H1 (cell line): ENCODE measurements around the gene KLK10. TPM values are rescaled to one million over a fixed set of nuclear protein-coding genes. Genes with fewer than 3 reads are reported as not detected.

Source experiments
- CTCF ChIA-PET: fragments of 300-600 bp; sonication (Branson Sonifier 250); formaldehyde crosslinking; loops from one replicate; lab custom pipeline; 2021; ENCODE audit not compliant: partially characterized antibody; lab: Charles Lee
- POLR2A ChIA-PET: fragments of 300-600 bp; sonication (Branson Sonifier 250); formaldehyde crosslinking; loops from one replicate; lab custom pipeline; 2021; ENCODE audit warnings: inconsistent platforms; ENCODE audit not compliant: partially characterized antibody; lab: Charles Lee
- DNase-seq, 2 experiments: peaks; one replicate each; pipeline versions ENCODE4 v3.0.0 to v3.0.0-alpha.2; 2010 to 2022; ENCODE audit warnings: low spot score in 2 of 2, low read depth in 1 of 2, mixed read lengths in 1 of 2
- FAIRE-seq: peaks from 2 replicates; lab custom pipeline; 2011; peaks lifted over from hg19 to GRCh38; lab: Jason Lieb, UNC
- H2AFZ ChIP-seq: 2 replicates; pipeline ENCODE4 v1.8.1; 2012; ENCODE audit warnings: low read length, inconsistent platforms
- H2AK5ac ChIP-seq: 2 replicates; pipeline ENCODE4 v1.6.1; 2013; ENCODE audit warnings: low read depth, low read length
- H2BK120ac ChIP-seq: replicated peaks from 2 replicates; pipeline ENCODE3; 2013; ENCODE audit warnings: low read depth, low read length, inconsistent platforms
- H2BK12ac ChIP-seq: 2 replicates; pipeline ENCODE4 v1.6.1; 2013; ENCODE audit warnings: low read depth, low read length
- H2BK15ac ChIP-seq: 2 replicates; pipeline ENCODE4 v1.6.1; 2013; ENCODE audit warnings: low read length
- H2BK20ac ChIP-seq: 2 replicates; pipeline ENCODE4 v1.6.1; 2013; ENCODE audit warnings: low read length
- H2BK5ac ChIP-seq: 2 replicates; pipeline ENCODE4 v1.6.1; 2013; ENCODE audit warnings: low read depth, low read length
- H3K14ac ChIP-seq: 2 replicates; pipeline ENCODE4 v1.6.1; 2013; ENCODE audit warnings: inconsistent platforms; ENCODE audit not compliant: insufficient read length
- H3K18ac ChIP-seq: 2 replicates; pipeline ENCODE4 v1.6.1; 2013; ENCODE audit warnings: low read length; ENCODE audit errors: extremely low read depth
- H3K23ac ChIP-seq: 2 replicates; pipeline ENCODE4 v1.6.1; 2013; ENCODE audit warnings: inconsistent platforms; ENCODE audit not compliant: insufficient read length
- H3K23me2 ChIP-seq: 2 replicates; pipeline ENCODE4 v1.6.1; 2013; ENCODE audit warnings: low read depth, low read length
- H3K27ac ChIP-seq: 2 replicates; pipeline ENCODE4 v1.6.1; 2011; ENCODE audit warnings: low read depth, low read length, inconsistent platforms
- H3K27me3 ChIP-seq, 4 experiments: replicated peaks in 1 of 4; 1 replicate in 1 of 4; 2 replicates in 3 of 4; pipeline versions ENCODE4 v1.6.1 to v1.8.1; 2011 to 2013; ENCODE audit warnings: low read length in 3 of 4, mild to moderate bottlenecking in 3 of 4, inconsistent platforms in 2 of 4, mixed read lengths in 2 of 4, moderate library complexity in 1 of 4; ENCODE audit not compliant: control insufficient read depth in 3 of 4, insufficient read depth in 3 of 4; ENCODE audit errors: extremely low read depth in 1 of 4
- H3K36me3 ChIP-seq, 4 experiments: 2 replicates each; pipeline versions ENCODE4 v1.6.1 to v1.8.1; 2011 to 2013; ENCODE audit warnings: mild to moderate bottlenecking in 4 of 4, low read length in 3 of 4, moderate library complexity in 2 of 4, control low read depth in 1 of 4, inconsistent platforms in 1 of 4; ENCODE audit not compliant: insufficient read depth in 4 of 4, control insufficient read depth in 2 of 4
- H3K4ac ChIP-seq: replicated peaks from 2 replicates; pipeline ENCODE3; 2013; ENCODE audit warnings: low read length, low read depth, mixed read lengths, inconsistent platforms; ENCODE audit not compliant: insufficient read length
- H3K4me1 ChIP-seq, 4 experiments: replicated peaks in 1 of 4; 1 replicate in 1 of 4; 2 replicates in 3 of 4; pipeline versions ENCODE4 v1.6.1 to v1.8.1; 2011 to 2013; ENCODE audit warnings: low read length in 3 of 4, inconsistent platforms in 2 of 4, mixed read lengths in 1 of 4; ENCODE audit not compliant: insufficient read depth in 4 of 4, control insufficient read depth in 3 of 4
- H3K4me2 ChIP-seq, 2 experiments: 2 replicates each; pipeline versions ENCODE4 v1.6.1 to v1.8.1; 2011 to 2013; ENCODE audit warnings: low read depth in 2 of 2, low read length in 2 of 2, control low read depth in 1 of 2, inconsistent platforms in 1 of 2, mild to moderate bottlenecking in 1 of 2; ENCODE audit not compliant: insufficient read depth in 1 of 2
- H3K4me3 ChIP-seq, 4 experiments: fragments of 200-600, 300-600 bp in 1 of 4; sonication (generic), shearing (Covaris generic), sonication (Bioruptor Twin) in 1 of 4; 2 replicates each; pipeline versions ENCODE4 v1.5.1 to v1.8.1; 2011 to 2016; ENCODE audit warnings: low read length in 4 of 4, low read depth in 3 of 4, control low read depth in 2 of 4, inconsistent platforms in 2 of 4, mild to moderate bottlenecking in 2 of 4, mixed read lengths in 1 of 4, moderate library complexity in 1 of 4; ENCODE audit not compliant: insufficient read depth in 2 of 4; ENCODE audit errors: extremely low read depth in 1 of 4
- H3K56ac ChIP-seq: replicated peaks from 2 replicates; pipeline ENCODE3; 2013; ENCODE audit warnings: low read depth, mild to moderate bottlenecking, mixed read lengths, low read length, inconsistent platforms; ENCODE audit not compliant: insufficient read length
- H3K79me1 ChIP-seq: 2 replicates; pipeline ENCODE4 v1.6.1; 2013; ENCODE audit warnings: low read depth, low read length, control low read depth
- H3K79me2 ChIP-seq, 2 experiments: 2 replicates each; pipeline versions ENCODE4 v1.6.1 to v1.8.1; 2012 to 2013; ENCODE audit warnings: low read length in 2 of 2, mild to moderate bottlenecking in 2 of 2, inconsistent platforms in 1 of 2; ENCODE audit not compliant: insufficient read depth in 2 of 2, control insufficient read depth in 1 of 2
- H3K9ac ChIP-seq, 4 experiments: replicated peaks in 1 of 4; 1 replicate in 1 of 4; 2 replicates in 3 of 4; pipeline versions ENCODE4 v1.6.1 to v1.8.1; 2011 to 2013; ENCODE audit warnings: low read depth in 3 of 4, low read length in 3 of 4, control low read depth in 2 of 4, mild to moderate bottlenecking in 2 of 4, moderate library complexity in 2 of 4, inconsistent platforms in 1 of 4; ENCODE audit errors: extremely low read depth in 1 of 4
- H3K9me3 ChIP-seq, 2 experiments: 2 replicates each; pipeline versions ENCODE4 v1.6.1 to v1.8.1; 2012 to 2013; ENCODE audit warnings: mild to moderate bottlenecking in 2 of 2, moderate library complexity in 2 of 2, control low read depth in 1 of 2, inconsistent platforms in 1 of 2, low read depth in 1 of 2, low read length in 1 of 2, mixed read lengths in 1 of 2; ENCODE audit not compliant: insufficient read depth in 2 of 2
- H4K20me1 ChIP-seq, 2 experiments: replicated peaks in 1 of 2; 2 replicates each; pipeline versions ENCODE3 to v1.8.1; 2011 to 2013; ENCODE audit warnings: inconsistent platforms in 2 of 2, low read length in 2 of 2, mild to moderate bottlenecking in 1 of 2; ENCODE audit not compliant: insufficient read depth in 2 of 2, control insufficient read depth in 1 of 2
- H4K5ac ChIP-seq: 2 replicates; pipeline ENCODE4 v1.6.1; 2013; ENCODE audit warnings: low read length, low read depth, mixed read lengths, inconsistent platforms; ENCODE audit not compliant: insufficient read length
- H4K8ac ChIP-seq: 2 replicates; pipeline ENCODE4 v1.8.0; 2013; ENCODE audit warnings: mild to moderate bottlenecking, moderate library complexity, low read length, inconsistent platforms; ENCODE audit not compliant: insufficient read depth; ENCODE audit errors: extremely low read depth
- H4K91ac ChIP-seq: replicated peaks from 2 replicates; pipeline ENCODE3; 2013; ENCODE audit warnings: low read length, mixed read lengths, inconsistent platforms; ENCODE audit not compliant: insufficient read length
- ATF3 ChIP-seq: IDR thresholded peaks from 2 replicates; pipeline ENCODE4 v1.6.1; 2011; ENCODE audit warnings: low read depth, mild to moderate bottlenecking, low read length; ENCODE audit not compliant: insufficient read depth
- BACH1 ChIP-seq: IDR thresholded peaks from 2 replicates; pipeline ENCODE4 v1.6.1; 2012; ENCODE audit warnings: low read length, improper control_type of control experiment
- BCL11A ChIP-seq, 2 experiments: IDR thresholded peaks; one replicate each; pipeline ENCODE4 v1.6.1; 2011; ENCODE audit warnings: low read depth in 2 of 2, low read length in 2 of 2, mild to moderate bottlenecking in 2 of 2
- CTCF ChIP-seq, 3 experiments: IDR thresholded peaks; 1 replicate in 2 of 3; 2 replicates in 1 of 3; pipeline versions ENCODE4 v1.5.1 to v1.6.1; 2011; ENCODE audit warnings: low read length in 3 of 3, mild to moderate bottlenecking in 3 of 3, inconsistent platforms in 2 of 3, low read depth in 1 of 3, moderate library complexity in 1 of 3; ENCODE audit not compliant: insufficient read depth in 1 of 3; ENCODE audit errors: control extremely low read depth in 1 of 3
- FOSL1 ChIP-seq: IDR thresholded peaks from 2 replicates; pipeline ENCODE4 v1.6.1; 2011; ENCODE audit warnings: mild to moderate bottlenecking, low read depth, low read length, moderate library complexity; ENCODE audit not compliant: insufficient read depth
- HDAC2 ChIP-seq, 2 experiments: fragments of 300-600 bp in 1 of 2; sonication (generic) in 1 of 2; IDR thresholded peaks; 2 replicates each; pipeline ENCODE4 v1.6.1; 2011 to 2012; ENCODE audit warnings: low read depth in 2 of 2, low read length in 2 of 2, mild to moderate bottlenecking in 2 of 2, moderate library complexity in 2 of 2, borderline replicate concordance in 1 of 2, inconsistent platforms in 1 of 2
- TBP ChIP-seq: IDR thresholded peaks from 2 replicates; pipeline ENCODE4 v1.6.1; 2011; ENCODE audit warnings: low read depth, low read length, improper control_type of control experiment
- USF2 ChIP-seq: IDR thresholded peaks from 2 replicates; pipeline ENCODE4 v1.6.1; 2011; ENCODE audit warnings: low read length, improper control_type of control experiment
- WGBS, 2 experiments: shearing (Covaris generic) in 1 of 2; methylation state at CpG; one replicate each; pipeline versions ENCODE4 v1.1.6 to v1.1.7; 2013 to 2015; ENCODE audit warnings: low lambda C conversion rate in 2 of 2, mixed read lengths in 2 of 2, inconsistent platforms in 1 of 2, low coverage in 1 of 2, missing lambda C conversion rate in 1 of 2; ENCODE audit not compliant: insufficient replicate concordance in 2 of 2, insufficient coverage in 1 of 2, insufficient read length in 1 of 2; ENCODE audit errors: extremely low coverage in 1 of 2, missing lambda C conversion rate in 1 of 2; 5-methylcytosine and 5-hydroxymethylcytosine counted together
- polyA plus RNA-seq, 7 experiments: library from polyadenylated mRNA; depleted of rRNA in 3 of 7; stranded (reverse) in 5 of 7; unstranded in 2 of 7; fragments of >200 nt in 5 of 7; fragments of 200-250 nt in 2 of 7; gene quantifications; 1 replicate in 5 of 7; 2 replicates in 1 of 7; 4 replicates in 1 of 7; pipeline versions ENCODE4 v1.2.1 to v1.2.3, GENCODE V29; 2011 to 2013; ENCODE audit warnings: missing spikeins in 2 of 7, mixed read lengths in 2 of 7
- total RNA-seq: library from RNA; stranded (reverse); fragmentation: NEBNext Ultra II Directional; extraction: Animal tissue kit (Norgen Biotek cat#: 25700); gene quantifications from 2 replicates; pipeline ENCODE4 v1.2.1, GENCODE V29; 2021

Gene KLK10
- total and polyA plus RNA-seq, 2 of the 8 experiments (the other 6 are each of a cell fraction or from before 2014, with no cell fraction given), result 4.8 to 9.7 TPM

DNA sequence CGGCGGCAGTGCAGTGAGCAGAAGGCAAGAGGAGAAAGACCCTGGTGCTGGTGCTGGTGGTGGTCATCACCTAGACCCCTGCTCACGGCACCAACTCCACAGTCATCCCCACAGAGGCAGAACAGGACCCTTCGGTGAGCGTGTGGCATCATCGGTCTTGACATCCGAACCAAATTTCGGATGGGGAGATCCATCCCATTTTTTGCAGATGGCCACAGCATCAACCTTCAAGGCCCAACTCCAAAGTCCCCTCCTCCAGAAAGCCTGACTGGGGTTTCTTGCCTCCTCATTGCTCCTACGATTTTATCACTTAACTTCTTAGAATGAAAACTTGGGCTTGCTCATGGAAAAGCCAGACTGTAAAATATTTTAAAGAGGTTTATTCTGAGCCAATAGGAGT lies 24.0 kb upstream of the KLK10 start:
- no peak overlapping the region for H3K4me3 ChIP-seq
- H3K14ac ChIP-seq, result no peak overlapping the region
- peak overlapping the region; percentile 95; the same call in 1 of the 2 replicates for H2BK12ac ChIP-seq
- peaks cover 0 to 14% (median 7%) of the 10 kb centered on the region in 4 experiments; a peak in 4 of 7 replicates for H3K4me1 ChIP-seq
- no peak for DNase-seq
- no peak for FAIRE-seq
- H3K4ac ChIP-seq, result no peak overlapping the region
- H3K9me3 ChIP-seq, result no peaks in the 10 kb centered on the region
- peak overlapping the region; percentile 63; the same call in 1 of the 2 replicates for H3K18ac ChIP-seq
- no peak overlapping the region; the same call in 1 of the 2 replicates for H4K8ac ChIP-seq
- H3K23me2 ChIP-seq, result no peaks in the 10 kb centered on the region; the same call in 1 of the 2 replicates
- peak overlapping the region; percentile 93 for H4K91ac ChIP-seq
- peak overlapping the region; percentile 91; the same call in 1 of the 2 replicates for H2AK5ac ChIP-seq
- H4K5ac ChIP-seq, result no peak overlapping the region
- H2BK5ac ChIP-seq, result 0 out of 2 replicates have a peak overlapping the region, but pooled peaks have one; percentile 52
- no peak overlapping the region for H3K56ac ChIP-seq
- WGBS, 2 experiments, result 83% methylated on average over 9 of the region's 9 CpGs; no CpG with 5 or more reads in 1 of the 2 experiments
- POLR2A ChIA-PET, result interaction anchor here (1.1 to 1.4 kb wide), 2 partner anchors 26 kb away, joined by 3 to 4 read pairs; no protein-coding TSS in a partner anchor
- peak overlapping the region; percentile 89 for H2AFZ ChIP-seq
- no peaks in the 10 kb centered on the region for H4K20me1 ChIP-seq
- no peaks in the 10 kb centered on the region for H3K27me3 ChIP-seq
- H2BK15ac ChIP-seq, result no peak overlapping the region; the same call in 1 of the 2 replicates
- no peak overlapping the region for H3K23ac ChIP-seq
- H3K4me2 ChIP-seq, result peak overlapping the region; percentile 15 to 16; a peak in 1 of 4 replicates
- no peaks in the 10 kb centered on the region for H3K79me1 ChIP-seq
- no peaks in the 10 kb centered on the region for H3K36me3 ChIP-seq
- CTCF ChIA-PET, result interaction anchor here (0.5 to 6.7 kb wide), 5 partner anchors 23 to 505 kb away, joined by 3 to 54 read pairs (median 5); partner anchors contain the start of gene KLK10
- peak overlapping the region; percentile 61; the same call in 1 of the 2 replicates for H2BK20ac ChIP-seq
- H2BK120ac ChIP-seq, result peak overlapping the region; percentile 16
- H3K9ac ChIP-seq, result no peak overlapping the region
- no peaks in the 10 kb centered on the region for H3K79me2 ChIP-seq
- H3K27ac ChIP-seq, result no peak overlapping the region
- TF ChIP-seq FOSL1, result no peak
- TF ChIP-seq HDAC2 (IDR thresholded peaks at IDR 0.05; ENCODE audit: borderline replicate concordance in 1 of 2, low read depth in 2 of 2, low read length in 2 of 2), result no peak
- TF ChIP-seq USF2, result no peak
- no peak for TF ChIP-seq CTCF (IDR thresholded peaks at IDR 0.05; ENCODE audit: control extremely low read depth in 1 of 3, insufficient read depth in 1 of 3, low read depth in 1 of 3, low read length in 3 of 3)
- no peak for TF ChIP-seq TBP
- TF ChIP-seq ATF3, result no peak
- TF ChIP-seq BACH1, result no peak
- TF ChIP-seq BCL11A (IDR thresholded peaks at IDR 0.05; ENCODE audit: low read depth in 2 of 2, low read length in 2 of 2), result no peak
